ENCODE data around the gene CNPY1.
A peak's percentile ranks its signal among the peaks of the same experiment; 100 is the strongest.

Gene CNPY1

GRCh38 chr7:155545348-155545747 lies 1.0 kb downstream of the CNPY1 start:
- no peak overlapping the region for H3K4me3 ChIP-seq (ENCODE audit: low read depth, low read length)
- no peak for DNase-seq (ENCODE audit: low read depth, low spot score)
- TF ChIP-seq, protein P1, sequence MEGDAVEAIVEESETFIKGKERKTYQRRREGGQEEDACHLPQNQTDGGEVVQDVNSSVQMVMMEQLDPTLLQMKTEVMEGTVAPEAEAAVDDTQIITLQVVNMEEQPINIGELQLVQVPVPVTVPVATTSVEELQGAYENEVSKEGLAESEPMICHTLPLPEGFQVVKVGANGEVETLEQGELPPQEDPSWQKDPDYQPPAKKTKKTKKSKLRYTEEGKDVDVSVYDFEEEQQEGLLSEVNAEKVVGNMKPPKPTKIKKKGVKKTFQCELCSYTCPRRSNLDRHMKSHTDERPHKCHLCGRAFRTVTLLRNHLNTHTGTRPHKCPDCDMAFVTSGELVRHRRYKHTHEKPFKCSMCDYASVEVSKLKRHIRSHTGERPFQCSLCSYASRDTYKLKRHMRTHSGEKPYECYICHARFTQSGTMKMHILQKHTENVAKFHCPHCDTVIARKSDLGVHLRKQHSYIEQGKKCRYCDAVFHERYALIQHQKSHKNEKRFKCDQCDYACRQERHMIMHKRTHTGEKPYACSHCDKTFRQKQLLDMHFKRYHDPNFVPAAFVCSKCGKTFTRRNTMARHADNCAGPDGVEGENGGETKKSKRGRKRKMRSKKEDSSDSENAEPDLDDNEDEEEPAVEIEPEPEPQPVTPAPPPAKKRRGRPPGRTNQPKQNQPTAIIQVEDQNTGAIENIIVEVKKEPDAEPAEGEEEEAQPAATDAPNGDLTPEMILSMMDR (IDR thresholded peaks at IDR 0.05; ENCODE audit: insufficient read depth, low read length, missing control alignments), result no peak
- ChIA-PET POLR2A (no interaction called here), CTCF (no interaction called here)

- CTCF ChIA-PET, result interaction anchor here (1.0 to 1.6 kb wide), 2 partner anchors 55 to 616 kb away, joined by 3 read pairs; no protein-coding TSS in a partner anchor
Observed at GRCh38 chr7:155544485-155544884, 1.9 kb downstream of the CNPY1 start.

GRCh38 chr7:155543926-155544325 lies 2.4 kb downstream of the CNPY1 start:
- ChIA-PET POLR2A (no interaction called here), CTCF (interaction anchor here (1.0 to 1.6 kb wide), 2 partner anchors 55 to 616 kb away, joined by 3 read pairs; no protein-coding TSS in a partner anchor)
- H3K4me3 ChIP-seq (ENCODE audit: low read depth, low read length), result no peak overlapping the region
- TF ChIP-seq, protein P1 (IDR thresholded peaks at IDR 0.05; ENCODE audit: insufficient read depth, low read length, missing control alignments), result no peak
- DNase-seq (ENCODE audit: low read depth, low spot score), result no peak

More at GRCh38 chr7:155544485-155544884, 1.9 kb downstream of the CNPY1 start:
- H3K4me3 ChIP-seq (ENCODE audit: low read depth, low read length), result no peak overlapping the region
- no peak for DNase-seq (ENCODE audit: low read depth, low spot score)
- POLR2A ChIA-PET, result no interaction called here
- TF ChIP-seq, protein P1 (IDR thresholded peaks at IDR 0.05; ENCODE audit: insufficient read depth, low read length, missing control alignments), result no peak

GRCh38 chr7:155543011-155543876 lies 3.1 kb downstream of the CNPY1 start:
- ChIA-PET POLR2A (no interaction called here), CTCF (interaction anchor here (1.6 kb wide), 1 partner anchor 615 kb away, joined by 3 read pairs; no protein-coding TSS in a partner anchor)
- DNase-seq (ENCODE audit: low read depth, low spot score), result peak; percentile 3

GRCh38 chr7:155541986-155542675 lies 4.2 kb downstream of the CNPY1 start:
- POLR2A ChIA-PET, result no interaction called here
- TF ChIP-seq, protein P1 (IDR thresholded peaks at IDR 0.05; ENCODE audit: insufficient read depth, low read length, missing control alignments), result no peak
- H3K4me3 ChIP-seq (ENCODE audit: low read depth, low read length), result no peak overlapping the region
- CTCF ChIA-PET, result no interaction called here
- DNase-seq (ENCODE audit: low read depth, low spot score), result no peak

More at GRCh38 chr7:155543011-155543876, 3.1 kb downstream of the CNPY1 start:
- no peak overlapping the region for H3K4me3 ChIP-seq (ENCODE audit: low read depth, low read length)
- TF ChIP-seq, protein P1 (IDR thresholded peaks at IDR 0.05; ENCODE audit: insufficient read depth, low read length, missing control alignments), result no peak

DNA sequence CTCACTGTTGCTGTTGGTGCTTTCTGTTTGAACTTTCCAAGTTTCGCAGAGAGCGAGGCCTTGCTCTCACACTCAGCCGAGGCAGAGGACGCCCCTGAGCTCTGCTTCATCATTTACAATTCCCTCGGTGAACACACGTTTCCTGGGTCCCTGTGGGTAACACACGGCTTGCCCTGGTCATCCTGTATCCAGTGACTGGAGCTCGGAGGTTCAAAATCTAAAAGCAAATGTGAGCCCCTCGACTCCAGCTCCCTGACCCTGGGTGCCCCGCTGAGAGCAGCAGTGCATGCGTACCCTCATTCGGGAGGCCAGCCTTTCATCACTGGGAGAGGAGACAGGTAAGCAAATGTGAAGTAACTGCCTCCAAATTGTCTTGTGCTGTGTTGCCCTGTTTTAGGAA lies 5.8 kb downstream of the CNPY1 start:
- TF ChIP-seq, protein P1 (IDR thresholded peaks at IDR 0.05; ENCODE audit: insufficient read depth, low read length, missing control alignments), result no peak
- DNase-seq (ENCODE audit: low read depth, low spot score), result no peak
- H3K4me3 ChIP-seq (ENCODE audit: low read depth, low read length), result no peak overlapping the region
- ChIA-PET CTCF (no interaction called here), POLR2A (no interaction called here)
